Mesothelial cell of epicardium (in vitro differentiated cells): Measurements from ENCODE around the gene TTC6. TPM values are rescaled to one million over a fixed set of nuclear protein-coding genes. Genes with fewer than 3 reads are reported as not detected.
A peak's percentile ranks its signal among the peaks of the same experiment; 100 is the strongest.

ENCODE experiments used
- DNase-seq, 2 experiments: peaks; one replicate each; pipeline ENCODE4 v3.0.0; 2021; ENCODE audit warnings: low spot score in 2 of 2; ENCODE audit not compliant: unreplicated experiment in 2 of 2
- H3K27ac Mint-ChIP-seq: 2 replicates; pipeline ENCODE4 v1.8.0; 2021; ENCODE audit warnings: mixed read lengths
- H3K27me3 Mint-ChIP-seq: 2 replicates; pipeline ENCODE4 v1.8.0; 2021; ENCODE audit warnings: low read depth, mixed read lengths
- H3K36me3 Mint-ChIP-seq: 2 replicates; pipeline ENCODE4 v1.8.0; 2021; ENCODE audit warnings: mixed read lengths
- H3K4me1 Mint-ChIP-seq: 2 replicates; pipeline ENCODE4 v1.8.0; 2021; ENCODE audit warnings: mixed read lengths
- H3K4me3 Mint-ChIP-seq: 2 replicates; pipeline ENCODE4 v1.8.0; 2021; ENCODE audit warnings: mild to moderate bottlenecking, moderate library complexity, mixed read lengths
- H3K9me3 Mint-ChIP-seq: 2 replicates; pipeline ENCODE4 v1.8.0; 2021; ENCODE audit warnings: mixed read lengths
- total RNA-seq: library from RNA; stranded (reverse); gene quantifications from 3 replicates; pipeline ENCODE4 v1.2.1, GENCODE V29; 2021
- TF ChIP-seq, protein P1 (sequence below): fragments of 200-600 bp; sonication (generic); IDR thresholded peaks from one replicate; pipeline ENCODE4 v1.5.0; 2021; ENCODE audit warnings: antibody characterized with exemption; ENCODE audit not compliant: unreplicated experiment

TTC6 gene
- total RNA-seq, 1 donor from 2014 or later, result 2.7 TPM

DNA sequence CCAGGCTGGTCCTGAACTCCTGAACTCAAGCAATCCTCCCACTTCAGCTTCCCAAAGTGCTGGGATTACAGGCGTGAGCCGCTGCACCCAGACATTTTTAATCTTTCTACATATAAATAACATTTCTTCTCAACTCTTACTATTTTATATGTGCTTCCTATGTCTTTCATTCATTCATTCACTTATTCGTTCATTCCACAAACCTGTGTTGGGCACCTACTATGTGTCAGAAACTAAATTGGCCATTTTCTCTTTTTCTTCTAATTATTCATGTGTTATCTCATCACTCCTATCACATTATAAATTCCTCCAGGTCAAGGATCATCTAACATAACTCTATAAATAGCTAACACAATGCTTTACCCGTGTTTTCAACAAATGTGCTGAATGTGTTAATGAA, 24.0 kb upstream of the TTC6 start:
- peaks cover 11% of the 10 kb centered on the region for H3K27me3 Mint-ChIP-seq
- peaks cover 6% of the 10 kb centered on the region for H3K36me3 Mint-ChIP-seq
- H3K4me1 Mint-ChIP-seq, result peaks cover 32% of the 10 kb centered on the region
- TF ChIP-seq, protein P1, sequence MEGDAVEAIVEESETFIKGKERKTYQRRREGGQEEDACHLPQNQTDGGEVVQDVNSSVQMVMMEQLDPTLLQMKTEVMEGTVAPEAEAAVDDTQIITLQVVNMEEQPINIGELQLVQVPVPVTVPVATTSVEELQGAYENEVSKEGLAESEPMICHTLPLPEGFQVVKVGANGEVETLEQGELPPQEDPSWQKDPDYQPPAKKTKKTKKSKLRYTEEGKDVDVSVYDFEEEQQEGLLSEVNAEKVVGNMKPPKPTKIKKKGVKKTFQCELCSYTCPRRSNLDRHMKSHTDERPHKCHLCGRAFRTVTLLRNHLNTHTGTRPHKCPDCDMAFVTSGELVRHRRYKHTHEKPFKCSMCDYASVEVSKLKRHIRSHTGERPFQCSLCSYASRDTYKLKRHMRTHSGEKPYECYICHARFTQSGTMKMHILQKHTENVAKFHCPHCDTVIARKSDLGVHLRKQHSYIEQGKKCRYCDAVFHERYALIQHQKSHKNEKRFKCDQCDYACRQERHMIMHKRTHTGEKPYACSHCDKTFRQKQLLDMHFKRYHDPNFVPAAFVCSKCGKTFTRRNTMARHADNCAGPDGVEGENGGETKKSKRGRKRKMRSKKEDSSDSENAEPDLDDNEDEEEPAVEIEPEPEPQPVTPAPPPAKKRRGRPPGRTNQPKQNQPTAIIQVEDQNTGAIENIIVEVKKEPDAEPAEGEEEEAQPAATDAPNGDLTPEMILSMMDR, result no peak
- no peak overlapping the region for H3K27ac Mint-ChIP-seq
- DNase-seq, result no peak
- H3K9me3 Mint-ChIP-seq, result peaks cover 9% of the 10 kb centered on the region
- no peak overlapping the region for H3K4me3 Mint-ChIP-seq

DNA sequence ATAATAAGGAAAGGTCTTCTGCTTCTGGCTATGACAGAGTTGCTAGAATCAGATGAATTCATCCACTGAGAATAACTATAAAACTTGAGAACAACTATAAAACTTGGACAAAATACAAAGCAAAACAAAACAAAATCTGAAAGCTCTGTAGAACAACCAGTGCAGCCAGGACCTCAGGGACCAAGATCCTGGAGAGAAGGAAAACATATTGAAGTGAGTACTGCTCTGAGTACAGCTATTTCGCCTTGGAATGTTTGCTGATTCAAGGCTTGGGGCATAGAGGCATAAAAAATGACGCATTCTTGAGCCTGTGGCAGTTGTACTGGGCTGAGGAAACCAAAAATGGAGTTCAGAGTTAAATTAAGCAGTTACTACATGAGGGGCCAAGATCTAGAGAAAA, 22.1 kb upstream of the TTC6 start:
- DNase-seq, result no peak
- H3K36me3 Mint-ChIP-seq, result peaks cover 6% of the 10 kb centered on the region

DNA sequence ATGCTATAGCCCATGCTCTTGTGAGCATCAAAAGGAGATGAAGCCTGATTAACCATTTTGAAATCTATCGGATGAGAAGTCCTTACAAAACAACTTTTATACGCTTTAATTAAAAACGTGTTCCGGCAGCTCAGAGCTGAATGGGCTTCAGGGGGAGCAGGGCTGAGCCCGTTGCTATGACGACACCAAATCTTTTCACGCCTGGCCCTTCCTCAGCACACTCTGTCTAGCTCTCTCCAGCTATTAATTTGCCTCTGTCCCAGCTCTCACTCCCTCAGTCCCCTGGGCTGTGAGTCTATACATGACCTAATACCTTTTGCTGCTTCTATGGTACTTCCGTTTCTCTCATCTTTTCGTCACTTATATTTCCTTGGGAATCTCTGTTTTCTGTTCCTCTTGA, 16.2 kb upstream of the TTC6 start:
- DNase-seq, result no peak
- peaks cover 70% of the 10 kb centered on the region for H3K27me3 Mint-ChIP-seq
- TF ChIP-seq, protein P1, result no peak
- H3K4me1 Mint-ChIP-seq, result peaks cover 1% of the 10 kb centered on the region
- no peaks in the 10 kb centered on the region for H3K36me3 Mint-ChIP-seq
- no peak overlapping the region for H3K4me3 Mint-ChIP-seq
- no peaks in the 10 kb centered on the region for H3K9me3 Mint-ChIP-seq
- peak overlapping the region; percentile 1 for H3K27ac Mint-ChIP-seq

More for the DNA sequence above, 22.1 kb upstream of the TTC6 start:
- Mint-ChIP-seq H3K27ac (no peak overlapping the region), H3K4me3 (no peak overlapping the region), H3K9me3 (peaks cover 9% of the 10 kb centered on the region), H3K27me3 (peaks cover 24% of the 10 kb centered on the region), H3K4me1 (peaks cover 19% of the 10 kb centered on the region)
- TF ChIP-seq, protein P1, result no peak

DNA sequence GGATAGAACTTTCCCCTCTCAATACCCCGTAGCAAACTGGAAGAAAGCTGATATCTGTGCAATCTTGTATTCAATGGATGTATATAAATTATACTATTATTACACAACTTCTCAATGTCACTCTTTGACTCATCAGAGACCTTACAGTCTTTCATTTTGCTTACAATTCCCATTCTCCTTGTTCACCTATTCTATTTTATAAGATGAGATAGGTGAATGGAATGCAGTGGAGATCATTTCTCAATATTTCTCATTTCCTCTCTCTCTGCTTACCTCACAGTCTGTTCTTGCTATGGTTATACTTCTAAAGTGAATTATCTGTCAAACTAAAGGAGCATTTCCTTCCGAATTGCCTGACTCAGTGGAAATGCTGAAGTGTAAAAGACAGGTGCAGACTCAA, 15.3 kb upstream of the TTC6 start:
- TF ChIP-seq, protein P1, result no peak
- no peak overlapping the region for H3K4me3 Mint-ChIP-seq
- peaks cover 78% of the 10 kb centered on the region for H3K27me3 Mint-ChIP-seq
- no peak for DNase-seq
- no peaks in the 10 kb centered on the region for H3K9me3 Mint-ChIP-seq
- no peaks in the 10 kb centered on the region for H3K36me3 Mint-ChIP-seq
- H3K4me1 Mint-ChIP-seq, result peaks cover 6% of the 10 kb centered on the region
- H3K27ac Mint-ChIP-seq, result no peak overlapping the region

DNA sequence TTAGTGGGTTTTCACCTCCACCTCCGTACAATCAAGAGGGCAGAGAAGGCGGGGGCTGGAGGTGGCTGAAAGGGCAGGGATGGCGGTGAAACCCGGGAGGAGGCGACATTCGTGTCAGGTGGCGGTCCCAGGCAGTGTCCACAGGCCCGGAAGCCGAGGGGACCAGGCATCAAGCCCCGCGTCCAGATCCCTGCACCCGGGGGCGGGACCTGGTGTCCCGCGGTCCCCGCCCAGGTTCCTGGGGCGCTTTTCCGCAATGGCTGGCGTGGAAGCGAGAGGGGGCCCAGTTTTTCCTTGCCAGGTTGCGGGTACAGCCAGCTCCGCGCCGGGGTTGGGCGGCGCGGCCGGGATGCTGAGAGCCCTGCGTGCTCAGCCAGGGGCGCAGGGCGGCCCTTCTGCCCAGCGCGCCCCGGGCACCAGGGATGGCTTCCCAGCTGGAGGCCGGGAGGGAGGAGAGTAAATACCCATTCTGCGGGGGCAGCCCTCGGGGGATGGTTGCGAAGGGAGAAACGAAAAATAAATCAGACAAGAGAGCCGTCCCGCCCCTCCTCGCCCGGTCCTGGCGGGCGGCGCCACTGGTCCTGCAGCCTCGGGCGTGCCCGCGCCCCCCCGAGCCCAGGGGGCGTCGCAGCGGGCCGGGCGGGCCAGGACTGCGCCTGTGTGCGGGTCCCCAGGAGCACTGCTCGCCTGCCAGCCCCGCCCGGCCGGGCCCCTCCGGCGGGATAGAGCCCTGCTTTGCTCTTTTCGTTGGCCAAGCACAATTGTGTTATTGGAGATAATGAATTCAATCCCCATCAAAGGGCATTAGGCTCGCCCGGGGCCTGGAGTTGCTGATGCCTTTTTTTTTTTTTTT, 11.8 kb upstream of the TTC6 start:
- peak in 1 of 2 experiments; percentile 54 for DNase-seq
- TF ChIP-seq, protein P1, result no peak
- Mint-ChIP-seq H3K9me3 (no peaks in the 10 kb centered on the region), H3K27ac (no peak overlapping the region), H3K27me3 (peaks cover 87% of the 10 kb centered on the region), H3K4me3 (peak overlapping the region; percentile 55), H3K4me1 (peaks cover 14% of the 10 kb centered on the region), H3K36me3 (no peaks in the 10 kb centered on the region)
